ENCODE data around the gene F2RL1. TPM values are rescaled to one million over a fixed set of nuclear protein-coding genes. Genes with fewer than 3 reads are reported as not detected.
A peak's percentile ranks its signal among the peaks of the same experiment; 100 is the strongest.

Gene F2RL1
- total and polyA plus RNA-seq, 4 donors, result 3.8 to 19.2 (median 5.4) TPM

DNA sequence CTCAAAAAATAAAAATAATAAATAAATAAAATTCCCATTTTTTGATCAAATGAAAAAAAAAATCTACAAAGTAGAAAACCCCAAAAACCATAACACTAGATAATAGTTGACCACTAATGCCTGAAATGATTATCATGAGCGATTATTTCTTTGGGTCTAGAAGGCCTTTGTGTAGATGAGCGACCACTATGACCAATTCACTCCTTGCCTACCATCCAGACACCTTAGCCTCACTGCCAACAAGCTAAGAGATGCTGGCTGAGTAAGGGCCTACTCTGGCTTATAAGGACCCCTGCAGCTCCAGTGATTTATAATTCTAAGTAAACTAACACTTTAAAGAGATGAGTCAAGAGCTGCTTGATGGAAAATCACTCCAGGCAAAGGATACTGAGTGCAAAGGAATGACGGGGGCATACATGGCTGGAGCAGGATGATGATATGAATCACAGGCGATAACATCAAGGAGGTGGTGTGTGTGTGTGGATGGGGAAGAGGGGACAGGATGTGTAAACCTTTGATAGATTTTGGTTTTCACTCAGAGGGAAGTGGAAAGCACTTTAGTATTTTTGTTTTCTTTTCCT, 4.8 kb upstream of the F2RL1 start:
- H3K27ac ChIP-seq (ENCODE audit: low read depth in 1 of 2, low read length in 1 of 2), result no peak overlapping the region
- TF ChIP-seq, protein P1, sequence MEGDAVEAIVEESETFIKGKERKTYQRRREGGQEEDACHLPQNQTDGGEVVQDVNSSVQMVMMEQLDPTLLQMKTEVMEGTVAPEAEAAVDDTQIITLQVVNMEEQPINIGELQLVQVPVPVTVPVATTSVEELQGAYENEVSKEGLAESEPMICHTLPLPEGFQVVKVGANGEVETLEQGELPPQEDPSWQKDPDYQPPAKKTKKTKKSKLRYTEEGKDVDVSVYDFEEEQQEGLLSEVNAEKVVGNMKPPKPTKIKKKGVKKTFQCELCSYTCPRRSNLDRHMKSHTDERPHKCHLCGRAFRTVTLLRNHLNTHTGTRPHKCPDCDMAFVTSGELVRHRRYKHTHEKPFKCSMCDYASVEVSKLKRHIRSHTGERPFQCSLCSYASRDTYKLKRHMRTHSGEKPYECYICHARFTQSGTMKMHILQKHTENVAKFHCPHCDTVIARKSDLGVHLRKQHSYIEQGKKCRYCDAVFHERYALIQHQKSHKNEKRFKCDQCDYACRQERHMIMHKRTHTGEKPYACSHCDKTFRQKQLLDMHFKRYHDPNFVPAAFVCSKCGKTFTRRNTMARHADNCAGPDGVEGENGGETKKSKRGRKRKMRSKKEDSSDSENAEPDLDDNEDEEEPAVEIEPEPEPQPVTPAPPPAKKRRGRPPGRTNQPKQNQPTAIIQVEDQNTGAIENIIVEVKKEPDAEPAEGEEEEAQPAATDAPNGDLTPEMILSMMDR (IDR thresholded peaks at IDR 0.05; ENCODE audit: control extremely low read depth, extremely low read depth), result no peak
- 88 to 91% methylated on average over 4 of the region's 4 CpGs for WGBS, 2 donors

DNA sequence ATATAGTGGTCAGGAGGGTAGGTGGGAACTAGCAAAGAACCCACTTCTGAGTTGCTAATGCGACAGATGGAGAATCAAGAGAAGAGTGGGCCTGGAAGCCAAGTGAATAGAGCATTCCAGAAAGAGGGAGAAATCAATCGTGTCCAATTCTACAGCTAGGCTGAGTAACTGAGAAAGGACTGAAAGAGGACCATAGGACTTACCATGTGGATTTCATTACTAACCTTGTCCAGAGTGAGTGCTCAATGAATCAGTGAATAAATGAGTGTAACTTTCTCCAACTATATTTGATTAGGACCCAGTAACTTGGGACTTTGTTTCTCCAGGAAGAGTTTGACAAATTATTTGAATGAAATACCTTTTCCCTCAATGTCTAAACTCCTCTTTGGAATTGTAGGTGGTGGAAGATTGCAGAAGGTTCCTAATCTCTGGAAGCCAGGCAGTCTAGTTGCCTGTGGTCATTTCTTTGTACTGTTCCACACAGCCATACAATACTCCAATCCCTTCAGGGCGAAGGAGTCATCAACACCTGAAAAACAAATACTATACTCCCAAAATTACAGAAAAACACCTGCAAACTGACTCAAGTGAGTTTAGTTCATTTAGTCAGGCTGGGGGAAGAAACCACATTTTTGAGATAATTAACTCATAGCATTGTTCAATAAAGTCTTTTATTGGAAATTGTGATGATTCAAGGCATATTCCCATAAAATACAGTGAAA, 2.6 kb upstream of the F2RL1 start:
- TF ChIP-seq, protein P1 (IDR thresholded peaks at IDR 0.05; ENCODE audit: control extremely low read depth, extremely low read depth), result no peak
- H3K36me3 ChIP-seq (ENCODE audit: control insufficient read depth in 4 of 4, insufficient read depth in 4 of 4, low read length in 4 of 4), result no peaks in the 10 kb centered on the region
- peaks cover 0 to 10% (median 5%) of the 10 kb centered on the region in 3 donors for H3K27me3 ChIP-seq (ENCODE audit: control insufficient read depth in 3 of 3, insufficient read depth in 3 of 3, low read length in 2 of 3)
- H3K27ac ChIP-seq (ENCODE audit: low read depth in 1 of 2, low read length in 1 of 2), result no peak overlapping the region
- no peak overlapping the region for H3K9ac ChIP-seq (ENCODE audit: insufficient read depth in 1 of 2, low read length in 2 of 2)
- 94 to 98% methylated on average over 3 of the region's 3 CpGs for WGBS, 2 donors
- peaks cover 0 to 19% (median 0%) of the 10 kb centered on the region in 5 donors for H3K4me1 ChIP-seq (ENCODE audit: control insufficient read depth in 5 of 5, insufficient read depth in 5 of 5, low read length in 5 of 5)
- H3K4me3 ChIP-seq, result no peak overlapping the region
- no peak for DNase-seq
- no peaks in the 10 kb centered on the region for H3K9me3 ChIP-seq (ENCODE audit: control insufficient read depth in 4 of 4, insufficient read depth in 3 of 4, low read length in 3 of 4)
- no peak for ATAC-seq (ENCODE audit: insufficient read depth, low FRiP score)

More for the DNA sequence above, 4.8 kb upstream of the F2RL1 start:
- Histone ChIP-seq H3K9me3 (ENCODE audit: control insufficient read depth in 4 of 4, insufficient read depth in 3 of 4, low read length in 3 of 4) (no peaks in the 10 kb centered on the region), H3K27me3 (ENCODE audit: control insufficient read depth in 3 of 3, insufficient read depth in 3 of 3, low read length in 2 of 3) (peaks cover 0 to 10% (median 5%) of the 10 kb centered on the region in 3 donors), H3K36me3 (ENCODE audit: control insufficient read depth in 4 of 4, insufficient read depth in 4 of 4, low read length in 4 of 4) (no peaks in the 10 kb centered on the region), H3K4me3 (no peak overlapping the region), H3K9ac (ENCODE audit: insufficient read depth in 1 of 2, low read length in 2 of 2) (no peak overlapping the region), H3K4me1 (ENCODE audit: control insufficient read depth in 5 of 5, insufficient read depth in 5 of 5, low read length in 5 of 5) (peaks cover 0 to 6% (median 0%) of the 10 kb centered on the region in 5 donors)
- DNase-seq (no peak), ATAC-seq (ENCODE audit: insufficient read depth, low FRiP score) (no peak)

DNA sequence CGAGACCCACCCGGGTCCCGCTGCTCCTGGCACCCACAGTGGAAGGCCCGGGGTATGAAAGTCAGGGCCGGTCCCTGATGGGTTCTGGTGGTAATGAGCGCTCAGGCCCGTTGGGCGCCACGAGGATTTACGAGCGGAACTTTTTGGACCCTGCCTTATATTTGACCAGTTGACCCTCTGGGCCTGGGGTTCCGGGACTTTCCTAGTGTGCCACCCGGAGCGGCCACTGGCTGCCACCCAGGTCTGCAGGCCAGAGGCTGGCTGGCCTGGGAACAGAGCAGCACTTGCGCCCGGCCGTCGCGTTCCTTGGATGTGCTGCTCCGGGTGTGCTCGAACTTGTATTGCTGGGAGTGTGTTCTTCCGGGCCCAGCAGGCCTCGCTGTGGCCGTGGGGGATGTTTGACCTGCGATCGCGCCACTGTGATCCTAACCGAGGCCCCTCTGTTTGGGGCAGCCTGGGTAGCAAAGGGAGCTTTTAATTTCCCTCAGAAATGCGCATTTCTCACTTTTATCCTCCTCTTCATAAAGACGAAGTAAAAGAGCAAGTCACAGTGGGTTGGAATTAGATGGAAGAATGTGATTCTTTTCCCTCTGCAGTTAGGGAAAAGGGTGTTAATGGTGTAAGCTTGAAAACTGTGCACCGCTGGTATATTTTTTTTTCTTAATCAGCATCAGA, 1.2 kb downstream of the F2RL1 start:
- ATAC-seq (ENCODE audit: insufficient read depth, low FRiP score), result peak; percentile 9
- Histone ChIP-seq H3K27me3 (ENCODE audit: control insufficient read depth in 3 of 3, insufficient read depth in 3 of 3, low read length in 2 of 3) (peaks cover 0 to 10% (median 5%) of the 10 kb centered on the region in 3 donors), H3K4me1 (ENCODE audit: control insufficient read depth in 5 of 5, insufficient read depth in 5 of 5, low read length in 5 of 5) (peaks cover 0 to 19% (median 0%) of the 10 kb centered on the region in 5 donors), H3K9me3 (ENCODE audit: control insufficient read depth in 4 of 4, insufficient read depth in 3 of 4, low read length in 3 of 4) (no peaks in the 10 kb centered on the region), H3K9ac (ENCODE audit: insufficient read depth in 1 of 2, low read length in 2 of 2) (peak overlapping the region; percentile 17 to 67), H3K27ac (ENCODE audit: low read depth in 1 of 2, low read length in 1 of 2) (no peak overlapping the region), H3K36me3 (ENCODE audit: control insufficient read depth in 4 of 4, insufficient read depth in 4 of 4, low read length in 4 of 4) (no peaks in the 10 kb centered on the region), H3K4me3 (peak overlapping the region; percentile 53)
- WGBS, 2 donors, result 14 to 35% methylated on average over 31 of the region's 31 CpGs
- DNase-seq, result peak in 1 of 3 donors; percentile 9
- TF ChIP-seq, protein P1 (IDR thresholded peaks at IDR 0.05; ENCODE audit: control extremely low read depth, extremely low read depth), result no peak
